Ovary (tissue), 9 donors: Measurements from ENCODE around the gene OAS3. TPM values are rescaled to one million over a fixed set of nuclear protein-coding genes. Genes with fewer than 3 reads are reported as not detected.

Source experiments
- DNase-seq, 5 donors: peaks; one replicate each; pipeline ENCODE4 v3.0.0-alpha.2; 2019 to 2020
- H3K27ac ChIP-seq, 2 donors: fragments of 200-600 bp; one replicate each; pipeline versions ENCODE4 v1.5.1 to v1.8.0; 2019 to 2022
- H3K27me3 ChIP-seq: fragments of 200-600 bp; one replicate; pipeline ENCODE4 v1.8.0; 2022
- H3K36me3 ChIP-seq: fragments of 200-600 bp; sonication (generic); one replicate; pipeline ENCODE4 v1.5.1; 2019
- H3K4me1 ChIP-seq: one replicate; pipeline ENCODE4 v1.8.1; 2013; ENCODE audit warnings: mild to moderate bottlenecking, moderate library complexity; ENCODE audit not compliant: insufficient read depth
- H3K4me3 ChIP-seq: fragments of 200-600 bp; sonication (generic); one replicate; pipeline ENCODE4 v1.5.1; 2017
- H3K9me3 ChIP-seq, 2 donors: fragments of 200-600 bp in 1 of 2; sonication (generic) in 1 of 2; one replicate each; pipeline versions ENCODE4 v1.5.1 to v1.8.1; 2013 to 2019; ENCODE audit warnings: mild to moderate bottlenecking in 1 of 2, moderate library complexity in 1 of 2
- CTCF ChIP-seq, 3 donors: fragments of 450-650 bp in 2 of 3; fragments of 200-600 bp in 1 of 3; IDR thresholded peaks; one replicate each; pipeline versions ENCODE4 v1.5.1 to v1.8.0; 2016 to 2022; ENCODE audit warnings: antibody characterized with exemption in 3 of 3, mild to moderate bottlenecking in 1 of 3
- EP300 ChIP-seq: sonication (generic); formaldehyde crosslinking; IDR thresholded peaks from one replicate; pipeline ENCODE4 v1.6.1; 2017; ENCODE audit warnings: antibody characterized with exemption
- POLR2A ChIP-seq: fragments of 450-650 bp; IDR thresholded peaks from one replicate; pipeline ENCODE4 v1.6.1; 2017; ENCODE audit warnings: antibody characterized with exemption, mild to moderate bottlenecking, moderate library complexity
- WGBS, 3 donors: extraction: QIAGEN DNeasy Blood & Tissue Kit in 1 of 3; methylation state at CpG; one replicate each; pipeline versions ENCODE4 v1.1.5 to v1.1.7; 2013 to 2017; 5-methylcytosine and 5-hydroxymethylcytosine counted together
- intact Hi-C, 4 donors: fragments of 100-400 bp; cut with DNase I; formaldehyde crosslinking; loops; one replicate each; pipeline versions ENCODE4 v1.11.0 to v1.15.1; 2022 to 2023
- polyA plus RNA-seq, 2 donors: library from polyadenylated mRNA; stranded (reverse); fragments of 200-250 nt in 1 of 2; fragments of 350-450 nt in 1 of 2; fragmentation: Illumina TruSeq in 1 of 2; extraction: RNeasy Lipid Tissue Mini Kit (QIAGEN cat#74804) in 1 of 2; gene quantifications; one replicate each; pipeline ENCODE4 v1.2.3, GENCODE V29; 2013 to 2014
- total RNA-seq, 7 donors: library from RNA; depleted of rRNA in 2 of 7; stranded (reverse); fragments of >200 nt in 2 of 7; fragmentation: NEBNext Ultra II Directional in 3 of 7; extraction: Animal tissue kit (Norgen Biotek cat#: 25700) in 3 of 7; gene quantifications; one replicate each; pipeline versions ENCODE4 v1.1.0 to v1.2.4, GENCODE V29; 2016 to 2023
- donor health status: DM: no; HTN: no; CAD: no; lungs with moderate emphysema.
- donor health status: DM: no; HTN: no; CAD: no.
- donor health status: Bipolar disorder and iron deficiency.
- donor health status: DM: yes; HTN: yes; CAD: no.
- donor health status: DM: no; HTN: no; CAD: no.
- donor health status: DM: yes; HTN: yes; CAD: no.

The OAS3 gene
- total and polyA plus RNA-seq, 9 donors = 2.3 to 26.2 (median 7.9) TPM

- Histone ChIP-seq H3K4me1 (no peaks in the 10 kb centered on the region), H3K9me3 (no peaks in the 10 kb centered on the region), H3K27ac (no peak overlapping the region), H3K27me3 (no peaks in the 10 kb centered on the region), H3K4me3 (no peak overlapping the region), H3K36me3 (no peaks in the 10 kb centered on the region)
- DNase-seq = no peak
- intact Hi-C loops = no loop called here
- TF ChIP-seq CTCF (IDR thresholded peaks at IDR 0.05) (no peak), EP300 (no peak), POLR2A (no peak)
- WGBS, 3 donors = 50 to 54% (median 51%) methylated on average over 1 of the region's 1 CpG
These were observed 51.5 kb downstream of the OAS3 start for GRCh38 chr12:112989806-112990205.

DNA sequence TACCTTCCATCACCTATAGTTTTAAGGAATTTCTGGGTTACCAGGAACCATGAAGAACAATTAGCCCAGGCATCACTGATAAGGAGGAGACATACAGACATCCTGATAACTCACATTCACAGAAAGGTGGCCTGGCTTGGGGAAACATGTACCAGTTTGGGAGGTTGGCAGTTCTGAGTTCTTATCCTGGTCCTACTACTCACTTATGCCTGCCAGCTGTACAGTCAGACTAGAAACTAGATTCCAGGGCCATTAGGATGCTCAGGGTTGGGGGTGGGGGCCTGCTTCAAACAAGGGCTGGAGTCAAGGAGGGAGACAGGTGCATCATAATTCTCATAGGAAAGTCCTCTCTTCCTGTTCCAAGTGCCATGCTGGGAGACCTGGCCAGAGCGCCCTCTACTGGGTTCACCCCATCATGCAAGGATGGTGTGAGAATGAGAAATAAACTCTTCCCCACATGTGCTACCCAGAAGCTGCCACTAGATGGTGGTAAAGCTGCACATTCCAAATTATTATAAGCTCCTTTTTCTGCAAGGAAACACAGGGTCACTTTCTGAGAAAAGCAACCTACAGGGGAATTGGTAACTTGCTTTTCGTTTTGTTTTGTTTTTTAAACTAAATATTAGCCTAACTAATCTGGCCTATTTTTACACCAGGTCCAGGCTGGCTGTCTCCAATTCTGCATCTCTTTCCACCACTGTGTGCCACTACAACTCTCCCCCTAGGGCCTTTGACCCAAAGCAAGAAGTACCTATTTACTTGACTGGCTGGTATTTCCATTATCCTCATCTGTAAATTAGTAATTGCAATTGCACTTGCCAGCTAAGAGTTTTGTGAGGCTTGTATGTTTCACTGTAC is 54.5 kb downstream of the OAS3 start:
- H3K4me1 ChIP-seq = no peaks in the 10 kb centered on the region
- no peaks in the 10 kb centered on the region for H3K9me3 ChIP-seq
- intact Hi-C loops = no loop called here
- no peak overlapping the region for H3K27ac ChIP-seq
- DNase-seq = peak in 3 of 5 donors; percentile 31 to 40 (median 35)
- H3K36me3 ChIP-seq = no peaks in the 10 kb centered on the region
- no peak overlapping the region for H3K4me3 ChIP-seq
- TF ChIP-seq POLR2A (no peak), CTCF (IDR thresholded peaks at IDR 0.05) (peak in 2 of 3 donors; percentile 18 to 42), EP300 (no peak)
- no peaks in the 10 kb centered on the region for H3K27me3 ChIP-seq
- 11 to 13% (median 13%) methylated on average over 2 of the region's 2 CpGs for WGBS, 3 donors

DNA sequence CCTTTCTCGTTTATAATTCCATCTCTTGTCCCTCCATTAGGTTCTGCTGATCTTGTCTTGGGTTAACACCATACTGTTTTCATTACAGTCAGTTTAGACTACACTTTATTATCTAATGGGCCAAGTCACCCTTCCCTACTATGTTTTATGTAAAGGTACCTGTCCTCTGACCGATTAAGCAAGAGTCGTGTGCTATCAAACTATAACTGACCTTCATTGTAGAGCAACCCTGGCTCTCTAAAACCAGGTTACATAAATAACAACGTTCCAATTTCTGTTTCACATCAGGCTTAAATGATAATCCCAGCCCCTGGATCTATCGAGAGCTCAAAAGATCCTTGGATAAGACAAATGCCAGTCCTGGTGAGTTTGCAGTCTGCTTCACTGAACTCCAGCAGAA is 56.7 kb downstream of the OAS3 start:
- TF ChIP-seq POLR2A = no peak
- no peak for TF ChIP-seq CTCF (IDR thresholded peaks at IDR 0.05)
- no peak for TF ChIP-seq EP300
- DNase-seq = no peak
- whole genome bisulfite sequencing, 3 donors = 52 to 67% (median 64%) methylated on average over 5 of the region's 5 CpGs

DNA sequence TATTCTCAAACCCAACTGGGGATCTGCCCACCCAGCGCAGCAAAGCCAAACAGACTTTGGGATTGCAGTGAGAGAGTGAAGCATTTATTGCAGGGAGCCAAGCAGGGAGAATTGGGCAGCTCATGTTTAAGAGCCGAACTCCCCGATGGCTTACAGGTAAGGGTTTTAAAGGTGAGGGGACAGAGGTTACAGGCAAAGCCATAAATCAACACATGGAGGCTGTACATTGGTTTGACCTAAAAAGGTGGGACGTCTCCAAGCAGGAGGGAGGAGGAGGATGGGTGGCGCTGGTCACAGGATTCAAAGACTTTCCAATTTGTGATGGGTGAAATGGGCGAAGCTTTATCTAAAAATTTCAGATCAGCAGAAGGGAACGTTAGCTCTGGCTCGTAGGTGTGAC is 58.2 kb downstream of the OAS3 start:
- intact Hi-C loops = no loop called here
- 89 to 91% (median 91%) methylated on average over 8 of the region's 8 CpGs for WGBS, 3 donors

More for the DNA sequence above, 56.7 kb downstream of the OAS3 start:
- intact Hi-C loops = no loop called here
- H3K4me3 ChIP-seq = no peak overlapping the region
- no peaks in the 10 kb centered on the region for H3K4me1 ChIP-seq
- no peaks in the 10 kb centered on the region for H3K9me3 ChIP-seq
- no peaks in the 10 kb centered on the region for H3K27me3 ChIP-seq
- H3K36me3 ChIP-seq = no peaks in the 10 kb centered on the region
- H3K27ac ChIP-seq = no peak overlapping the region

More for the DNA sequence above, 58.2 kb downstream of the OAS3 start:
- no peak for DNase-seq
- no peak overlapping the region for H3K27ac ChIP-seq
- H3K27me3 ChIP-seq = no peaks in the 10 kb centered on the region
- H3K9me3 ChIP-seq = no peaks in the 10 kb centered on the region
- no peaks in the 10 kb centered on the region for H3K4me1 ChIP-seq
- TF ChIP-seq CTCF (IDR thresholded peaks at IDR 0.05) = no peak
- TF ChIP-seq EP300 = no peak
- TF ChIP-seq POLR2A = no peak
- H3K36me3 ChIP-seq = no peaks in the 10 kb centered on the region
- no peak overlapping the region for H3K4me3 ChIP-seq
